ENCODE data around the gene NFXL1.

The NFXL1 gene

GRCh38 chr4:47882228-47882627 is 32.2 kb downstream of the NFXL1 start:
- no peak for DNase-seq

- DNase-seq, result no peak
Observed at GRCh38 chr4:47879458-47879857, 34.9 kb downstream of the NFXL1 start.

GRCh38 chr4:47876784-47877546 is 37.4 kb downstream of the NFXL1 start:
- DNase-seq, result no peak

- no peak for DNase-seq
Observed at GRCh38 chr4:47876310-47876709, 38.1 kb downstream of the NFXL1 start.

GRCh38 chr4:47873877-47874541 is 40.4 kb downstream of the NFXL1 start:
- DNase-seq, result no peak

- DNase-seq, result no peak
Observed at GRCh38 chr4:47863486-47863885, 50.9 kb downstream of the NFXL1 start.

- no peak for DNase-seq
Observed at GRCh38 chr4:47862297-47862696, 52.1 kb downstream of the NFXL1 start.

- DNase-seq, result no peak
Observed at GRCh38 chr4:47860305-47860704, 54.1 kb downstream of the NFXL1 start.

- DNase-seq, result no peak
Observed at GRCh38 chr4:47858006-47858405, 56.4 kb downstream of the NFXL1 start.

GRCh38 chr4:47856713-47857112 is 57.7 kb downstream of the NFXL1 start:
- no peak for DNase-seq

- no peak for DNase-seq
Observed at GRCh38 chr4:47855350-47855749, 59.0 kb downstream of the NFXL1 start.

GRCh38 chr4:47852136-47852535 is 62.2 kb downstream of the NFXL1 start:
- no peak for DNase-seq

GRCh38 chr4:47849466-47849865 is 64.9 kb downstream of the NFXL1 start:
- no peak for DNase-seq

- no peak for DNase-seq
Observed at GRCh38 chr4:47848041-47848440, 66.3 kb downstream of the NFXL1 start.

- DNase-seq, result no peak
Observed at GRCh38 chr4:47842985-47843384, 71.4 kb downstream of the NFXL1 start.

- DNase-seq, result no peak
Observed at GRCh38 chr4:47840291-47840690, 74.1 kb downstream of the NFXL1 start.

- no peak for DNase-seq
Observed at GRCh38 chr4:47839259-47839658, 75.1 kb downstream of the NFXL1 start.

- DNase-seq, result no peak
Observed at GRCh38 chr4:47838445-47838844, 75.9 kb downstream of the NFXL1 start.

GRCh38 chr4:47837908-47838294 is 76.5 kb downstream of the NFXL1 start, which contains the start of gene CORIN:
TSS of gene CORIN (minus strand) at chr4:47838067. CDS start at chr4:47837949, 118 bp downstream.
- no peak for DNase-seq

- peak; percentile 34 for DNase-seq
Observed at GRCh38 chr4:47837094-47837907, 77.1 kb downstream of the NFXL1 start.

- peak; percentile 5 for DNase-seq
Observed at GRCh38 chr4:47836641-47837093, 77.7 kb downstream of the NFXL1 start.

GRCh38 chr4:47835494-47835893 is 78.9 kb downstream of the NFXL1 start:
- DNase-seq, result no peak

- no peak for DNase-seq
Observed at GRCh38 chr4:47831026-47831679, 83.2 kb downstream of the NFXL1 start.

Measured in activated gamma-delta T cell (primary cell).